H1 (cell line): ENCODE results near the gene VSIG10L. TPM values are rescaled to one million over a fixed set of nuclear protein-coding genes. Genes with fewer than 3 reads are reported as not detected.

Experiments
- CTCF ChIA-PET: fragments of 300-600 bp; sonication (Branson Sonifier 250); formaldehyde crosslinking; loops from one replicate; lab custom pipeline; 2021; ENCODE audit not compliant: partially characterized antibody; lab: Charles Lee
- POLR2A ChIA-PET: fragments of 300-600 bp; sonication (Branson Sonifier 250); formaldehyde crosslinking; loops from one replicate; lab custom pipeline; 2021; ENCODE audit warnings: inconsistent platforms; ENCODE audit not compliant: partially characterized antibody; lab: Charles Lee
- DNase-seq, 2 experiments: peaks; one replicate each; pipeline versions ENCODE4 v3.0.0 to v3.0.0-alpha.2; 2010 to 2022; ENCODE audit warnings: low spot score in 2 of 2, low read depth in 1 of 2, mixed read lengths in 1 of 2
- FAIRE-seq: peaks from 2 replicates; lab custom pipeline; 2011; peaks lifted over from hg19 to GRCh38; lab: Jason Lieb, UNC
- H2AFZ ChIP-seq: 2 replicates; pipeline ENCODE4 v1.8.1; 2012; ENCODE audit warnings: low read length, inconsistent platforms
- H2AK5ac ChIP-seq: 2 replicates; pipeline ENCODE4 v1.6.1; 2013; ENCODE audit warnings: low read depth, low read length
- H2BK120ac ChIP-seq: replicated peaks from 2 replicates; pipeline ENCODE3; 2013; ENCODE audit warnings: low read depth, low read length, inconsistent platforms
- H2BK12ac ChIP-seq: 2 replicates; pipeline ENCODE4 v1.6.1; 2013; ENCODE audit warnings: low read depth, low read length
- H2BK15ac ChIP-seq: 2 replicates; pipeline ENCODE4 v1.6.1; 2013; ENCODE audit warnings: low read length
- H2BK20ac ChIP-seq: 2 replicates; pipeline ENCODE4 v1.6.1; 2013; ENCODE audit warnings: low read length
- H2BK5ac ChIP-seq: 2 replicates; pipeline ENCODE4 v1.6.1; 2013; ENCODE audit warnings: low read depth, low read length
- H3K14ac ChIP-seq: 2 replicates; pipeline ENCODE4 v1.6.1; 2013; ENCODE audit warnings: inconsistent platforms; ENCODE audit not compliant: insufficient read length
- H3K18ac ChIP-seq: 2 replicates; pipeline ENCODE4 v1.6.1; 2013; ENCODE audit warnings: low read length; ENCODE audit errors: extremely low read depth
- H3K23ac ChIP-seq: 2 replicates; pipeline ENCODE4 v1.6.1; 2013; ENCODE audit warnings: inconsistent platforms; ENCODE audit not compliant: insufficient read length
- H3K23me2 ChIP-seq: 2 replicates; pipeline ENCODE4 v1.6.1; 2013; ENCODE audit warnings: low read depth, low read length
- H3K27ac ChIP-seq: 2 replicates; pipeline ENCODE4 v1.6.1; 2011; ENCODE audit warnings: low read depth, low read length, inconsistent platforms
- H3K27me3 ChIP-seq, 4 experiments: replicated peaks in 1 of 4; 1 replicate in 1 of 4; 2 replicates in 3 of 4; pipeline versions ENCODE4 v1.6.1 to v1.8.1; 2011 to 2013; ENCODE audit warnings: low read length in 3 of 4, mild to moderate bottlenecking in 3 of 4, inconsistent platforms in 2 of 4, mixed read lengths in 2 of 4, moderate library complexity in 1 of 4; ENCODE audit not compliant: control insufficient read depth in 3 of 4, insufficient read depth in 3 of 4; ENCODE audit errors: extremely low read depth in 1 of 4
- H3K36me3 ChIP-seq, 4 experiments: 2 replicates each; pipeline versions ENCODE4 v1.6.1 to v1.8.1; 2011 to 2013; ENCODE audit warnings: mild to moderate bottlenecking in 4 of 4, low read length in 3 of 4, moderate library complexity in 2 of 4, control low read depth in 1 of 4, inconsistent platforms in 1 of 4; ENCODE audit not compliant: insufficient read depth in 4 of 4, control insufficient read depth in 2 of 4
- H3K4ac ChIP-seq: replicated peaks from 2 replicates; pipeline ENCODE3; 2013; ENCODE audit warnings: low read length, low read depth, mixed read lengths, inconsistent platforms; ENCODE audit not compliant: insufficient read length
- H3K4me1 ChIP-seq, 4 experiments: replicated peaks in 1 of 4; 1 replicate in 1 of 4; 2 replicates in 3 of 4; pipeline versions ENCODE4 v1.6.1 to v1.8.1; 2011 to 2013; ENCODE audit warnings: low read length in 3 of 4, inconsistent platforms in 2 of 4, mixed read lengths in 1 of 4; ENCODE audit not compliant: insufficient read depth in 4 of 4, control insufficient read depth in 3 of 4
- H3K4me2 ChIP-seq, 2 experiments: 2 replicates each; pipeline versions ENCODE4 v1.6.1 to v1.8.1; 2011 to 2013; ENCODE audit warnings: low read depth in 2 of 2, low read length in 2 of 2, control low read depth in 1 of 2, inconsistent platforms in 1 of 2, mild to moderate bottlenecking in 1 of 2; ENCODE audit not compliant: insufficient read depth in 1 of 2
- H3K4me3 ChIP-seq, 4 experiments: fragments of 200-600, 300-600 bp in 1 of 4; sonication (generic), shearing (Covaris generic), sonication (Bioruptor Twin) in 1 of 4; 2 replicates each; pipeline versions ENCODE4 v1.5.1 to v1.8.1; 2011 to 2016; ENCODE audit warnings: low read length in 4 of 4, low read depth in 3 of 4, control low read depth in 2 of 4, inconsistent platforms in 2 of 4, mild to moderate bottlenecking in 2 of 4, mixed read lengths in 1 of 4, moderate library complexity in 1 of 4; ENCODE audit not compliant: insufficient read depth in 2 of 4; ENCODE audit errors: extremely low read depth in 1 of 4
- H3K56ac ChIP-seq: replicated peaks from 2 replicates; pipeline ENCODE3; 2013; ENCODE audit warnings: low read depth, mild to moderate bottlenecking, mixed read lengths, low read length, inconsistent platforms; ENCODE audit not compliant: insufficient read length
- H3K79me1 ChIP-seq: 2 replicates; pipeline ENCODE4 v1.6.1; 2013; ENCODE audit warnings: low read depth, low read length, control low read depth
- H3K79me2 ChIP-seq, 2 experiments: 2 replicates each; pipeline versions ENCODE4 v1.6.1 to v1.8.1; 2012 to 2013; ENCODE audit warnings: low read length in 2 of 2, mild to moderate bottlenecking in 2 of 2, inconsistent platforms in 1 of 2; ENCODE audit not compliant: insufficient read depth in 2 of 2, control insufficient read depth in 1 of 2
- H3K9ac ChIP-seq, 4 experiments: replicated peaks in 1 of 4; 1 replicate in 1 of 4; 2 replicates in 3 of 4; pipeline versions ENCODE4 v1.6.1 to v1.8.1; 2011 to 2013; ENCODE audit warnings: low read depth in 3 of 4, low read length in 3 of 4, control low read depth in 2 of 4, mild to moderate bottlenecking in 2 of 4, moderate library complexity in 2 of 4, inconsistent platforms in 1 of 4; ENCODE audit errors: extremely low read depth in 1 of 4
- H3K9me3 ChIP-seq, 2 experiments: 2 replicates each; pipeline versions ENCODE4 v1.6.1 to v1.8.1; 2012 to 2013; ENCODE audit warnings: mild to moderate bottlenecking in 2 of 2, moderate library complexity in 2 of 2, control low read depth in 1 of 2, inconsistent platforms in 1 of 2, low read depth in 1 of 2, low read length in 1 of 2, mixed read lengths in 1 of 2; ENCODE audit not compliant: insufficient read depth in 2 of 2
- H4K20me1 ChIP-seq, 2 experiments: replicated peaks in 1 of 2; 2 replicates each; pipeline versions ENCODE3 to v1.8.1; 2011 to 2013; ENCODE audit warnings: inconsistent platforms in 2 of 2, low read length in 2 of 2, mild to moderate bottlenecking in 1 of 2; ENCODE audit not compliant: insufficient read depth in 2 of 2, control insufficient read depth in 1 of 2
- H4K5ac ChIP-seq: 2 replicates; pipeline ENCODE4 v1.6.1; 2013; ENCODE audit warnings: low read length, low read depth, mixed read lengths, inconsistent platforms; ENCODE audit not compliant: insufficient read length
- H4K8ac ChIP-seq: 2 replicates; pipeline ENCODE4 v1.8.0; 2013; ENCODE audit warnings: mild to moderate bottlenecking, moderate library complexity, low read length, inconsistent platforms; ENCODE audit not compliant: insufficient read depth; ENCODE audit errors: extremely low read depth
- H4K91ac ChIP-seq: replicated peaks from 2 replicates; pipeline ENCODE3; 2013; ENCODE audit warnings: low read length, mixed read lengths, inconsistent platforms; ENCODE audit not compliant: insufficient read length
- JUN ChIP-seq: IDR thresholded peaks from 2 replicates; pipeline ENCODE4 v1.6.1; 2011; ENCODE audit warnings: low read depth, mild to moderate bottlenecking, improper control_type of control experiment, low read length
- KDM5A ChIP-seq: fragments of 200-600 bp; IDR thresholded peaks from 2 replicates; pipeline ENCODE4 v1.7.1; 2012; ENCODE audit warnings: mild to moderate bottlenecking, low read length, inconsistent platforms, mixed read lengths
- RAD21 ChIP-seq, 2 experiments: IDR thresholded peaks in 1 of 2; conservative IDR thresholded peaks in 1 of 2; 2 replicates each; pipeline ENCODE4 v1.6.1; 2011; ENCODE audit warnings: low read depth in 2 of 2, low read length in 2 of 2, improper control_type of control experiment in 1 of 2, inconsistent platforms in 1 of 2, mild to moderate bottlenecking in 1 of 2, moderate library complexity in 1 of 2
- RBBP5 ChIP-seq: IDR thresholded peaks from 2 replicates; pipeline ENCODE4 v1.7.1; 2012; ENCODE audit warnings: low read depth, mild to moderate bottlenecking, inconsistent platforms, low read length, moderate library complexity, borderline replicate concordance
- SP4 ChIP-seq: IDR thresholded peaks from 2 replicates; pipeline ENCODE4 v1.6.1; 2012; ENCODE audit warnings: low read length, inconsistent platforms
- TAF7 ChIP-seq: optimal IDR thresholded peaks from 2 replicates; pipeline ENCODE3; 2011; ENCODE audit warnings: low read depth, mild to moderate bottlenecking, inconsistent platforms, low read length, moderate library complexity, borderline replicate concordance
- TCF12 ChIP-seq: IDR thresholded peaks from 2 replicates; pipeline ENCODE4 v1.6.1; 2011; ENCODE audit warnings: low read depth, mild to moderate bottlenecking, low read length
- ZNF274 ChIP-seq: IDR thresholded peaks from 2 replicates; pipeline ENCODE4 v1.7.0; 2012; ENCODE audit warnings: low read length, borderline replicate concordance; ENCODE audit errors: extremely low read depth
- WGBS, 2 experiments: shearing (Covaris generic) in 1 of 2; methylation state at CpG; one replicate each; pipeline versions ENCODE4 v1.1.6 to v1.1.7; 2013 to 2015; ENCODE audit warnings: low lambda C conversion rate in 2 of 2, mixed read lengths in 2 of 2, inconsistent platforms in 1 of 2, low coverage in 1 of 2, missing lambda C conversion rate in 1 of 2; ENCODE audit not compliant: insufficient replicate concordance in 2 of 2, insufficient coverage in 1 of 2, insufficient read length in 1 of 2; ENCODE audit errors: extremely low coverage in 1 of 2, missing lambda C conversion rate in 1 of 2; 5-methylcytosine and 5-hydroxymethylcytosine counted together
- polyA plus RNA-seq, 7 experiments: library from polyadenylated mRNA; depleted of rRNA in 3 of 7; stranded (reverse) in 5 of 7; unstranded in 2 of 7; fragments of >200 nt in 5 of 7; fragments of 200-250 nt in 2 of 7; gene quantifications; 1 replicate in 5 of 7; 2 replicates in 1 of 7; 4 replicates in 1 of 7; pipeline versions ENCODE4 v1.2.1 to v1.2.3, GENCODE V29; 2011 to 2013; ENCODE audit warnings: missing spikeins in 2 of 7, mixed read lengths in 2 of 7
- total RNA-seq: library from RNA; stranded (reverse); fragmentation: NEBNext Ultra II Directional; extraction: Animal tissue kit (Norgen Biotek cat#: 25700); gene quantifications from 2 replicates; pipeline ENCODE4 v1.2.1, GENCODE V29; 2021
- TF ChIP-seq, protein P1 (sequence below): IDR thresholded peaks from 2 replicates; pipeline ENCODE4 v1.6.1; 2011; ENCODE audit warnings: low read depth, mild to moderate bottlenecking, low read length; ENCODE audit not compliant: insufficient read depth

The VSIG10L gene
- total and polyA plus RNA-seq, 2 of the 8 experiments (the other 6 are each of a cell fraction or from before 2014, with no cell fraction given), result 10.3 to 10.4 TPM

DNA sequence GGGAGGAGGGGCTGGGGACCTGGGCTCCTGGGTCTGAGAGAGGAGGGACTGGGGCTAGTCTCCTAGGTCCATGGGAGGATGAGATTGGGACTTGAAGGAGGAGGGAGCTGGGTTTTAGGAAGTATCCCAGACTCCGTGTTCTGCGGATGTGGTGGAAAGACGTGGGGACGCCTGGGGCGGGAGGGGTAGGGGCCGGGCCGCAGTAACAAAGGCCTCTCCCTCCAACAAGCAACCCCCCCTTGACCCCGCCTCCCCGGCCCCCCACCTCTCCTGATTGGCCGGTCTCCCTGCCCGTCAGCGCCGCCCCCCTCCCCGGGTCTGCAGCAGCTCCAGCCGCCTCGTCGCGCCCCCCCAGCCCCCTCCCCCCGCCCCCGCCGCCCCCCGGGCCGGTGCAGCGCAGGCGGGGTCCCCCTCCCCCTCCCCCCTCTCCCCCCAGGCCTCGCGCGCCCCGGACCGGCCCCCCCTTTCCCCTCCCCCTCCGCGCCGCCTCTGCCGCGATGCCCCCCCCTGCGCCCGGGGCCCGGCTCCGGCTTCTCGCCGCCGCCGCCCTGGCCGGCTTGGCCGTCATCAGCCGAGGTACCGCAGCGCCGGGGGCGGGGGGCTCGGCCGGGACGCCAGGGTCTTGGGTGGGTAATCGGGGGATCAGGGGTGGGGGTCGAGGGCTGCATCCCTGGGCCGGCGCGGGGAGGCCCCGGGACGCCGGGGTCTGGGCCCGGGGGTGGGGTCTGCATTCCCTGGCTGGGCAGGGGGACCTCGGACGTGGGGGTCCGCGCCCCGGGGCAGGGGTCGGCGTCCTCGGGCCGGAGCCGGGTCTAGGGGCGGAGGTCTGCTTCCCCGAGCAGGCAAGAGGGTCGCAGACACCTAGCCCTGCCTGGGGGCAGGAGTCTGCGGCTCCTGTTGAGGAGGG, 30.3 kb downstream of the VSIG10L start, which contains the start of gene IGLON5:
Gene IGLON5 (plus strand): TSS at position 294 of the 907 bp plus-strand sequence. CDS start 204 bp downstream, at position 498.
- H3K23ac ChIP-seq, result no peak within 1 kb of the TSS
- no peak within 1 kb of the TSS for H2AFZ ChIP-seq
- peak within 1 kb of the TSS; percentile 42 to 77 (median 56) for H3K4me3 ChIP-seq
- H2BK12ac ChIP-seq, result no peak within 1 kb of the TSS
- H3K27ac ChIP-seq, result no peak within 1 kb of the TSS
- H2BK15ac ChIP-seq, result no peak within 1 kb of the TSS
- no peak within 1 kb of the TSS for H2BK20ac ChIP-seq
- H3K9me3 ChIP-seq, result no peaks in the 10 kb centered on the region
- H2AK5ac ChIP-seq, result no peak within 1 kb of the TSS
- WGBS, 2 experiments, result 0% methylated on average over 15 of the region's 76 CpGs; no CpG with 5 or more reads in 1 of the 2 experiments
- no peak within 1 kb of the TSS for H2BK120ac ChIP-seq
- H4K91ac ChIP-seq, result no peak within 1 kb of the TSS
- H3K4ac ChIP-seq, result no peak within 1 kb of the TSS
- no peak within 1 kb of the TSS for H3K56ac ChIP-seq
- CTCF ChIA-PET, result interaction anchor here (1.1 to 1.2 kb wide), 2 partner anchors 33 to 70 kb away, joined by 3 to 4 read pairs; no protein-coding TSS in a partner anchor
- POLR2A ChIA-PET, result interaction anchor here (0.8 to 1.3 kb wide), 4 partner anchors 8 to 19 kb away, joined by 3 to 4 read pairs (median 3); no protein-coding TSS in a partner anchor
- H3K14ac ChIP-seq, result no peak within 1 kb of the TSS
- peaks cover 0 to 3% of the 10 kb centered on the region in 2 experiments for H4K20me1 ChIP-seq
- FAIRE-seq (no peak), DNase-seq (no peak)
- no peak within 1 kb of the TSS; the same call in 1 of the 2 replicates for H2BK5ac ChIP-seq
- peak within 1 kb of the TSS; percentile 74 for H4K5ac ChIP-seq
- peaks cover 6% of the 10 kb centered on the region; the same call in 1 of the 2 replicates for H3K23me2 ChIP-seq
- peaks cover 3 to 9% (median 6%) of the 10 kb centered on the region in 4 experiments; a peak in 5 of 7 replicates for H3K4me1 ChIP-seq
- H3K27me3 ChIP-seq, result no peaks in the 10 kb centered on the region; a peak in 2 of 7 replicates
- 0 out of 8 replicates have a peak, but pooled peaks cover 0 to 2% (median 0%) of the 10 kb centered on the region in 4 experiments for H3K36me3 ChIP-seq
- peak within 1 kb of the TSS; percentile 48 for H3K18ac ChIP-seq
- peak within 1 kb of the TSS; percentile 79 to 80 for H3K4me2 ChIP-seq
- H3K79me1 ChIP-seq, result no peaks in the 10 kb centered on the region
- no peak within 1 kb of the TSS for H4K8ac ChIP-seq
- peak within 1 kb of the TSS in 3 of 4 experiments; percentile 13 to 66 (median 34); a peak in 5 of 7 replicates for H3K9ac ChIP-seq
- no peaks in the 10 kb centered on the region for H3K79me2 ChIP-seq
- no peak for TF ChIP-seq RAD21 (IDR thresholded peaks at IDR 0.05 in 1 of 2, conservative IDR thresholded peaks at IDR 0.05 in 1 of 2; ENCODE audit: low read depth in 2 of 2, low read length in 2 of 2)
- no peak for TF ChIP-seq TCF12
- TF ChIP-seq RBBP5, result no peak
- TF ChIP-seq ZNF274, result no peak
- TF ChIP-seq SP4, result no peak
- TF ChIP-seq, protein P1, sequence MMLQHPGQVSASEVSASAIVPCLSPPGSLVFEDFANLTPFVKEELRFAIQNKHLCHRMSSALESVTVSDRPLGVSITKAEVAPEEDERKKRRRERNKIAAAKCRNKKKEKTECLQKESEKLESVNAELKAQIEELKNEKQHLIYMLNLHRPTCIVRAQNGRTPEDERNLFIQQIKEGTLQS, result no peak
- no peak for TF ChIP-seq KDM5A
- no peak for TF ChIP-seq JUN
- TF ChIP-seq TAF7, result no peak
